Stimulated activated naive B cell treated with anti-CD40 and anti-IgM and Interleukin-4, amounts not matched to agents 10 μg/mL and 1 μg/mL and 100 μg/mL, for 72 hours (primary cell): ENCODE measurements around the gene TRPM8.

ENCODE experiments used
- ATAC-seq, 2 donors: fragments of 150-1000 bp; cut with Tn5 transposase; replicated peaks; 2 replicates each; pipeline ENCODE4 v1.10.0; 2021; ENCODE audit warnings: moderate library complexity in 1 of 2
- DNase-seq: peaks from one replicate; pipeline ENCODE4 v3.0.0; 2021
- H3K27ac Mint-ChIP-seq: one replicate; pipeline ENCODE4 v1.8.0; 2022; ENCODE audit warnings: mild to moderate bottlenecking, mixed read lengths
- H3K27me3 Mint-ChIP-seq, 2 donors: one replicate each; pipeline ENCODE4 v1.8.0; 2022; ENCODE audit warnings: mixed read lengths in 2 of 2
- H3K36me3 Mint-ChIP-seq, 2 donors: one replicate each; pipeline ENCODE4 v1.8.0; 2022; ENCODE audit warnings: mixed read lengths in 2 of 2, mild to moderate bottlenecking in 1 of 2
- H3K4me1 Mint-ChIP-seq, 2 donors: one replicate each; pipeline ENCODE4 v1.8.0; 2022; ENCODE audit warnings: mixed read lengths in 2 of 2, mild to moderate bottlenecking in 1 of 2
- H3K4me3 Mint-ChIP-seq, 2 donors: one replicate each; pipeline ENCODE4 v1.8.0; 2022; ENCODE audit warnings: mild to moderate bottlenecking in 2 of 2, mixed read lengths in 2 of 2, moderate library complexity in 1 of 2
- H3K9me3 Mint-ChIP-seq, 2 donors: one replicate each; pipeline ENCODE4 v1.8.0; 2022; ENCODE audit warnings: mixed read lengths in 2 of 2, mild to moderate bottlenecking in 1 of 2

Gene TRPM8

GRCh38 chr2:233991196-233991595 is 74.0 kb downstream of the TRPM8 start:
- H3K27ac Mint-ChIP-seq = no peak overlapping the region

GRCh38 chr2:233992513-233993217 is 75.5 kb downstream of the TRPM8 start:
- Mint-ChIP-seq H3K27me3 (peaks cover 44 to 59% of the 10 kb centered on the region in 2 donors), H3K9me3 (peaks cover 5 to 6% of the 10 kb centered on the region in 2 donors), H3K4me3 (no peak overlapping the region), H3K4me1 (peaks cover 16 to 24% of the 10 kb centered on the region in 2 donors), H3K27ac (no peak overlapping the region), H3K36me3 (peaks cover 5% of the 10 kb centered on the region in 2 donors)
- ATAC-seq = no peak
- no peak for DNase-seq

More at GRCh38 chr2:233991196-233991595, 74.0 kb downstream of the TRPM8 start:
- ATAC-seq (no peak), DNase-seq (no peak)
- peaks cover 36 to 48% of the 10 kb centered on the region in 2 donors for H3K27me3 Mint-ChIP-seq
- peaks cover 5% of the 10 kb centered on the region in 2 donors for H3K36me3 Mint-ChIP-seq
- peaks cover 5 to 6% of the 10 kb centered on the region in 2 donors for H3K9me3 Mint-ChIP-seq
- peaks cover 11 to 18% of the 10 kb centered on the region in 2 donors for H3K4me1 Mint-ChIP-seq
- no peak overlapping the region for H3K4me3 Mint-ChIP-seq

GRCh38 chr2:233993461-233993860 is 76.3 kb downstream of the TRPM8 start:
- Mint-ChIP-seq H3K36me3 (no peaks in the 10 kb centered on the region), H3K9me3 (no peaks in the 10 kb centered on the region), H3K27me3 (peaks cover 39 to 54% of the 10 kb centered on the region in 2 donors), H3K4me1 (peaks cover 13 to 24% of the 10 kb centered on the region in 2 donors), H3K27ac (no peak overlapping the region), H3K4me3 (no peak overlapping the region)
- DNase-seq = no peak
- no peak for ATAC-seq

- ATAC-seq = no peak
- Mint-ChIP-seq H3K4me1 (peaks cover 13 to 24% of the 10 kb centered on the region in 2 donors), H3K4me3 (no peak overlapping the region), H3K27ac (no peak overlapping the region), H3K9me3 (no peaks in the 10 kb centered on the region), H3K36me3 (no peaks in the 10 kb centered on the region), H3K27me3 (peaks cover 36 to 47% of the 10 kb centered on the region in 2 donors)
- DNase-seq = no peak
Observed at GRCh38 chr2:233994151-233994550, 77.0 kb downstream of the TRPM8 start.

- no peak overlapping the region for H3K27ac Mint-ChIP-seq
- H3K4me3 Mint-ChIP-seq = no peak overlapping the region
- peak; percentile 90 to 95 for ATAC-seq
- peaks cover 6 to 10% of the 10 kb centered on the region in 2 donors for H3K4me1 Mint-ChIP-seq
- H3K27me3 Mint-ChIP-seq = peaks cover 26 to 32% of the 10 kb centered on the region in 2 donors
- H3K9me3 Mint-ChIP-seq = no peaks in the 10 kb centered on the region
- no peaks in the 10 kb centered on the region for H3K36me3 Mint-ChIP-seq
- no peak for DNase-seq
Observed at GRCh38 chr2:233996000-233996399, 78.8 kb downstream of the TRPM8 start.

GRCh38 chr2:233996461-233996860 is 79.3 kb downstream of the TRPM8 start:
- Mint-ChIP-seq H3K27ac (no peak overlapping the region), H3K9me3 (no peaks in the 10 kb centered on the region), H3K36me3 (no peaks in the 10 kb centered on the region), H3K27me3 (peaks cover 26 to 32% of the 10 kb centered on the region in 2 donors), H3K4me1 (peaks cover 8 to 14% of the 10 kb centered on the region in 2 donors), H3K4me3 (no peak overlapping the region)
- ATAC-seq (no peak), DNase-seq (no peak)

- ATAC-seq = no peak
- no peak for DNase-seq
- Mint-ChIP-seq H3K27me3 (peaks cover 28 to 34% of the 10 kb centered on the region in 2 donors), H3K36me3 (no peaks in the 10 kb centered on the region), H3K27ac (no peak overlapping the region), H3K4me1 (peaks cover 8 to 17% of the 10 kb centered on the region in 2 donors), H3K9me3 (no peaks in the 10 kb centered on the region), H3K4me3 (no peak overlapping the region)
Observed at GRCh38 chr2:233997707-233998106, 80.5 kb downstream of the TRPM8 start.

- Mint-ChIP-seq H3K36me3 (no peaks in the 10 kb centered on the region), H3K4me1 (peaks cover 8 to 17% of the 10 kb centered on the region in 2 donors)
- DNase-seq = no peak
Observed at GRCh38 chr2:233999182-233999581, 82.0 kb downstream of the TRPM8 start.

GRCh38 chr2:234001380-234002160 is 84.4 kb downstream of the TRPM8 start:
- no peaks in the 10 kb centered on the region for H3K9me3 Mint-ChIP-seq
- H3K27me3 Mint-ChIP-seq = peaks cover 40 to 53% of the 10 kb centered on the region in 2 donors
- no peaks in the 10 kb centered on the region for H3K36me3 Mint-ChIP-seq
- ATAC-seq = no peak
- no peak for DNase-seq
- no peak overlapping the region for H3K4me3 Mint-ChIP-seq
- no peak overlapping the region for H3K27ac Mint-ChIP-seq
- H3K4me1 Mint-ChIP-seq = peaks cover 2 to 10% of the 10 kb centered on the region in 2 donors

More at GRCh38 chr2:233999182-233999581, 82.0 kb downstream of the TRPM8 start:
- Mint-ChIP-seq H3K9me3 (no peaks in the 10 kb centered on the region), H3K27ac (no peak overlapping the region), H3K4me3 (no peak overlapping the region), H3K27me3 (peaks cover 41 to 45% of the 10 kb centered on the region in 2 donors)
- ATAC-seq = no peak

- no peak overlapping the region for H3K27ac Mint-ChIP-seq
- no peaks in the 10 kb centered on the region for H3K36me3 Mint-ChIP-seq
- no peak for ATAC-seq
- no peaks in the 10 kb centered on the region for H3K9me3 Mint-ChIP-seq
- H3K4me3 Mint-ChIP-seq = no peak overlapping the region
- H3K4me1 Mint-ChIP-seq = peaks cover 2 to 8% of the 10 kb centered on the region in 2 donors
- DNase-seq = no peak
- H3K27me3 Mint-ChIP-seq = peaks cover 38 to 48% of the 10 kb centered on the region in 2 donors
Observed at GRCh38 chr2:234002281-234002680, 85.1 kb downstream of the TRPM8 start.

- Mint-ChIP-seq H3K4me1 (peaks cover 2 to 8% of the 10 kb centered on the region in 2 donors), H3K4me3 (no peak overlapping the region), H3K9me3 (no peaks in the 10 kb centered on the region), H3K27ac (no peak overlapping the region), H3K36me3 (no peaks in the 10 kb centered on the region), H3K27me3 (peaks cover 38 to 57% of the 10 kb centered on the region in 2 donors)
- no peak for DNase-seq
- peak in 1 of 2 donors; percentile 51 for ATAC-seq
Observed at GRCh38 chr2:234003972-234004617, 86.9 kb downstream of the TRPM8 start.

GRCh38 chr2:234005126-234005525 is 88.0 kb downstream of the TRPM8 start:
- ATAC-seq = no peak
- H3K36me3 Mint-ChIP-seq = no peaks in the 10 kb centered on the region

GRCh38 chr2:234006501-234006900 is 89.3 kb downstream of the TRPM8 start:
- H3K27me3 Mint-ChIP-seq = peaks cover 50 to 70% of the 10 kb centered on the region in 2 donors
- ATAC-seq (no peak), DNase-seq (no peak)
- no peaks in the 10 kb centered on the region for H3K9me3 Mint-ChIP-seq
- no peak overlapping the region for H3K27ac Mint-ChIP-seq
- no peaks in the 10 kb centered on the region for H3K36me3 Mint-ChIP-seq
- H3K4me1 Mint-ChIP-seq = peaks cover 0 to 3% of the 10 kb centered on the region in 2 donors
- H3K4me3 Mint-ChIP-seq = no peak overlapping the region

More at GRCh38 chr2:234005126-234005525, 88.0 kb downstream of the TRPM8 start:
- H3K9me3 Mint-ChIP-seq = no peaks in the 10 kb centered on the region
- no peak overlapping the region for H3K4me3 Mint-ChIP-seq
- no peak overlapping the region for H3K27ac Mint-ChIP-seq
- no peak for DNase-seq
- H3K27me3 Mint-ChIP-seq = peaks cover 46 to 67% of the 10 kb centered on the region in 2 donors
- peaks cover 2 to 8% of the 10 kb centered on the region in 2 donors for H3K4me1 Mint-ChIP-seq

GRCh38 chr2:234014427-234014826 is 97.3 kb downstream of the TRPM8 start:
- no peak for DNase-seq
- Mint-ChIP-seq H3K36me3 (no peaks in the 10 kb centered on the region), H3K4me1 (no peaks in the 10 kb centered on the region), H3K27me3 (peaks cover 33 to 53% of the 10 kb centered on the region in 2 donors), H3K9me3 (no peaks in the 10 kb centered on the region), H3K4me3 (no peak overlapping the region), H3K27ac (no peak overlapping the region)
- ATAC-seq = no peak
